Kidney (tissue), 14 donors: ENCODE results near the gene PRLR. TPM values are rescaled to one million over a fixed set of nuclear protein-coding genes. Genes with fewer than 3 reads are reported as not detected.

Source experiments
- DNase-seq, 5 donors: peaks; one replicate each; pipeline ENCODE4 v3.0.0-alpha.2; 2013 to 2020
- FAIRE-seq: peaks from 2 replicates; lab custom pipeline; 2012; peaks lifted over from hg19 to GRCh38; lab: Jason Lieb, UNC
- H3K27ac ChIP-seq, 2 donors: one replicate each; pipeline ENCODE4 v1.7.0; 2013; ENCODE audit warnings: low read depth in 2 of 2, low read length in 2 of 2, inconsistent platforms in 1 of 2
- H3K27me3 ChIP-seq: one replicate; pipeline ENCODE4 v1.7.1; 2013; ENCODE audit warnings: low read length, inconsistent platforms; ENCODE audit not compliant: control insufficient read depth, insufficient read depth
- H3K36me3 ChIP-seq, 3 donors: one replicate each; pipeline versions ENCODE4 v1.7.0 to v1.7.1; 2013; ENCODE audit warnings: low read length in 3 of 3, control low read depth in 1 of 3, inconsistent platforms in 1 of 3; ENCODE audit not compliant: insufficient read depth in 3 of 3, control insufficient read depth in 2 of 3
- H3K4me1 ChIP-seq, 3 donors: one replicate each; pipeline versions ENCODE4 v1.7.0 to v1.7.1; 2013; ENCODE audit warnings: low read length in 3 of 3, inconsistent platforms in 1 of 3, low read depth in 1 of 3; ENCODE audit not compliant: control insufficient read depth in 2 of 3, insufficient read depth in 2 of 3
- H3K4me3 ChIP-seq, 3 donors: one replicate each; pipeline versions ENCODE4 v1.7.0 to v1.8.1; 2013; ENCODE audit warnings: low read length in 3 of 3, control low read depth in 1 of 3, inconsistent platforms in 1 of 3
- H3K9ac ChIP-seq, 3 donors: one replicate each; pipeline versions ENCODE4 v1.7.0 to v1.7.1; 2013; ENCODE audit warnings: low read length in 3 of 3, control low read depth in 1 of 3, inconsistent platforms in 1 of 3
- H3K9me3 ChIP-seq, 3 donors: one replicate each; pipeline versions ENCODE4 v1.7.0 to v1.7.1; 2013; ENCODE audit warnings: low read length in 3 of 3, control low read depth in 1 of 3, inconsistent platforms in 1 of 3; ENCODE audit not compliant: control insufficient read depth in 2 of 3, insufficient read depth in 1 of 3
- CTCF ChIP-seq: IDR thresholded peaks from 3 replicates; pipeline ENCODE4 v1.5.1; 2012; ENCODE audit warnings: mild to moderate bottlenecking, moderate library complexity, borderline replicate concordance; ENCODE audit not compliant: insufficient read depth; ENCODE audit errors: extremely low read depth
- intact Hi-C: fragments of 100-400 bp; cut with DNase I; formaldehyde crosslinking; loops from one replicate; pipeline ENCODE4 v1.11.1; 2022
- polyA plus RNA-seq: library from polyadenylated mRNA; stranded (reverse); fragments of 350-450 nt; fragmentation: Illumina TruSeq; extraction: RNeasy Lipid Tissue Mini Kit (QIAGEN cat#74804); gene quantifications from one replicate; pipeline ENCODE4 v1.2.3, GENCODE V29; 2014; ENCODE audit warnings: low read depth, low replicate concordance; ENCODE audit not compliant: insufficient read depth
- total RNA-seq: library from RNA; stranded (reverse); fragmentation: NEBNext Ultra II Directional; extraction: Animal tissue kit (Norgen Biotek cat#: 25700); gene quantifications from one replicate; pipeline ENCODE4 v1.2.1, GENCODE V29; 2021
- donor health status: control.
- donor health status: control.
- donor health status: control.
- donor health status: control.
- donor health status: control.
- donor health status: DM: yes; HTN: yes; CAD: no.
- donor health status: Normal renal cell carcinoma (clear cell type).

PRLR gene
- total and polyA plus RNA-seq, 2 donors from 2014 or later, result 6.3 to 9.3 TPM

- FAIRE-seq (no peak), DNase-seq (no peak)
- H3K9me3 ChIP-seq, result no peaks in the 10 kb centered on the region
- no peak overlapping the region for H3K9ac ChIP-seq
- no peaks in the 10 kb centered on the region for H3K27me3 ChIP-seq
- peaks cover 0 to 2% (median 0%) of the 10 kb centered on the region in 3 donors for H3K36me3 ChIP-seq
- peaks cover 0 to 27% (median 4%) of the 10 kb centered on the region in 3 donors for H3K4me1 ChIP-seq
- no peak overlapping the region for H3K4me3 ChIP-seq
- intact Hi-C loops, result no loop called here
- H3K27ac ChIP-seq, result no peak overlapping the region
- no peak for TF ChIP-seq CTCF
These were observed 100.3 kb downstream of the PRLR start for GRCh38 chr5:35129921-35130485.

- DNase-seq (no peak), FAIRE-seq (no peak)
- TF ChIP-seq CTCF, result no peak
- peaks cover 0 to 25% (median 4%) of the 10 kb centered on the region in 3 donors for H3K4me1 ChIP-seq
- H3K27me3 ChIP-seq, result no peaks in the 10 kb centered on the region
- H3K9me3 ChIP-seq, result no peaks in the 10 kb centered on the region
- peaks cover 0 to 2% (median 0%) of the 10 kb centered on the region in 3 donors for H3K36me3 ChIP-seq
- H3K4me3 ChIP-seq, result no peak overlapping the region
- no peak overlapping the region for H3K27ac ChIP-seq
- no peak overlapping the region for H3K9ac ChIP-seq
- intact Hi-C loops, result no loop called here
These were observed 101.0 kb downstream of the PRLR start for GRCh38 chr5:35129276-35129675.

- H3K27me3 ChIP-seq, result no peaks in the 10 kb centered on the region
- intact Hi-C loops, result no loop called here
- H3K27ac ChIP-seq, result no peak overlapping the region
- no peaks in the 10 kb centered on the region for H3K9me3 ChIP-seq
- peaks cover 0 to 16% (median 4%) of the 10 kb centered on the region in 3 donors for H3K4me1 ChIP-seq
- peaks cover 0 to 2% (median 0%) of the 10 kb centered on the region in 3 donors for H3K36me3 ChIP-seq
- TF ChIP-seq CTCF, result no peak
- no peak for FAIRE-seq
- no peak overlapping the region for H3K4me3 ChIP-seq
- no peak overlapping the region for H3K9ac ChIP-seq
- no peak for DNase-seq
These were observed 103.3 kb downstream of the PRLR start for GRCh38 chr5:35127006-35127405.
